Peyer's patch (tissue), 4 donors: ENCODE data around the gene ZDHHC11.
"Not testable (repeated sequence)": the region's sequence is repeated elsewhere in the genome, so short reads cannot be mapped to it uniquely, and the experiment has no call there.

Experiments used
- CTCF ChIP-seq, 6 experiments: fragments of 450-650 bp in 4 of 6; fragments of 200-600 bp in 2 of 6; sonication (generic) in 1 of 6; IDR thresholded peaks; one replicate each; pipeline ENCODE4 v1.5.1; 2017 to 2019; ENCODE audit warnings: antibody characterized with exemption in 6 of 6, mild to moderate bottlenecking in 3 of 6, moderate library complexity in 1 of 6
- POLR2A ChIP-seq, 2 donors: fragments of 450-650 bp; IDR thresholded peaks; one replicate each; pipeline ENCODE4 v1.5.1; 2017; ENCODE audit warnings: antibody characterized with exemption in 2 of 2, mild to moderate bottlenecking in 2 of 2, moderate library complexity in 2 of 2

GRCh38 chr5:751992-752391, 98.8 kb downstream of the ZDHHC11 start:
- not testable (repeated sequence) for TF ChIP-seq CTCF, POLR2A (IDR thresholded peaks at IDR 0.05)
